Psoas muscle (tissue), 8 donors: Measurements from ENCODE around the gene AACS. TPM values are rescaled to one million over a fixed set of nuclear protein-coding genes. Genes with fewer than 3 reads are reported as not detected.

Experiments used
- ATAC-seq, 4 donors: fragments of 200-7000 bp; cut with Tn5 transposase; one replicate each; pipeline ENCODE4 v1.9.1; 2020; ENCODE audit warnings: moderate library complexity in 3 of 4, mild to moderate bottlenecking in 2 of 4
- DNase-seq, 2 donors: peaks; one replicate each; pipeline ENCODE4 v3.0.0-alpha.2; 2020
- H3K27ac ChIP-seq: fragments of 200-600 bp; one replicate; pipeline ENCODE4 v1.8.0; 2022
- H3K27me3 ChIP-seq, 3 donors: fragments of 200-600 bp in 1 of 3; one replicate each; pipeline versions ENCODE4 v1.6.1 to v1.8.0; 2013 to 2022; ENCODE audit warnings: low read length in 2 of 3, mild to moderate bottlenecking in 2 of 3, moderate library complexity in 1 of 3; ENCODE audit not compliant: insufficient read depth in 3 of 3
- H3K36me3 ChIP-seq, 2 donors: fragments of 200-600 bp in 1 of 2; one replicate each; pipeline versions ENCODE4 v1.6.1 to v1.8.0; 2013 to 2022; ENCODE audit warnings: low read depth in 1 of 2, mild to moderate bottlenecking in 1 of 2, moderate library complexity in 1 of 2; ENCODE audit not compliant: insufficient read depth in 1 of 2
- H3K4me1 ChIP-seq: fragments of 200-600 bp; one replicate; pipeline ENCODE4 v1.8.0; 2022
- H3K4me3 ChIP-seq: fragments of 200-600 bp; one replicate; pipeline ENCODE4 v1.8.0; 2022; ENCODE audit warnings: mild to moderate bottlenecking
- H3K9me3 ChIP-seq: fragments of 200-600 bp; one replicate; pipeline ENCODE4 v1.8.0; 2022
- WGBS, 3 donors: extraction: QIAGEN DNeasy Blood & Tissue Kit; methylation state at CpG; one replicate each; pipeline versions ENCODE4 v1.1.6 to v1.1.7; 2013; 5-methylcytosine and 5-hydroxymethylcytosine counted together
- intact Hi-C, 2 donors: fragments of 100-400 bp; cut with DNase I; formaldehyde crosslinking; loops; one replicate each; pipeline versions ENCODE4 v1.11.0 to v1.14.2; 2022
- polyA plus RNA-seq, 3 donors: library from polyadenylated mRNA; stranded (reverse); fragments of 200-250 nt; gene quantifications; one replicate each; pipeline ENCODE4 v1.2.3, GENCODE V29; 2013
- total RNA-seq, 4 donors: library from RNA; stranded (reverse); fragmentation: NEBNext Ultra II Directional in 2 of 4; extraction: Animal tissue kit (Norgen Biotek cat#: 25700) in 2 of 4; gene quantifications; one replicate each; pipeline versions ENCODE4 v1.2.1 to v1.2.4, GENCODE V29; 2021 to 2023
- TF ChIP-seq, protein P1 (sequence below): fragments of 200-600 bp; IDR thresholded peaks from one replicate; pipeline ENCODE4 v1.8.0; 2022; ENCODE audit warnings: antibody characterized with exemption
- donor health status: healthy with polysubstance abuse.
- donor health status: DM: no; HTN: no; CAD: no; lungs with moderate emphysema.
- donor health status: Bipolar disorder and iron deficiency.
- donor health status: healthy.
- donor health status: DM: yes; HTN: yes; CAD: no.
- donor health status: DM: no; HTN: no; CAD: no.
- donor health status: DM: no; HTN: no; CAD: no.
- donor health status: DM: yes; HTN: yes; CAD: no.

AACS gene
- total and polyA plus RNA-seq, 7 donors: 3.2 to 9.5 (median 5.7) TPM

DNA sequence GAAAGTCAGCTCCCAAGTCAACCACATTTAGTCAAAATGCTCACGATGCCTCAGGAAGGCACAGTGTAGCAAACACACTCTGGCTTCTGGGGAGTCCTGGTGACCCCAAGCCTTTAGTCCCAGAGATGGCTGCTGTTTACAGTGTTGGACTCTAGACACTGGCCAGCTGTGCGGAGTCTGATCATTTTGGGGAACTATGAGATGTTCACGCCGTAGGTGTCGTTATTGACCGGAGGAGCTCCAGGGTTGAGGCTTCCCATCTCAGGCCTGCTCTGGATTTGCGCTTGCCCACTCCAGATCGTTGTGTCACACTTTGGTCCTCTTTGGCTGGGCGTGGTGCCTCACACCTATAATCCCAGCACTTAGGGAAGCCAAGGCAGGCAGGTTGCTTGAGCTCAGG lies 44.1 kb upstream of the AACS start:
- Histone ChIP-seq H3K27me3 (no peaks in the 10 kb centered on the region), H3K36me3 (peaks cover 0 to 3% of the 10 kb centered on the region in 2 donors), H3K27ac (no peak overlapping the region), H3K9me3 (no peaks in the 10 kb centered on the region), H3K4me3 (no peak overlapping the region), H3K4me1 (no peaks in the 10 kb centered on the region)
- DNase-seq (no peak), ATAC-seq (no peak)
- TF ChIP-seq, protein P1, sequence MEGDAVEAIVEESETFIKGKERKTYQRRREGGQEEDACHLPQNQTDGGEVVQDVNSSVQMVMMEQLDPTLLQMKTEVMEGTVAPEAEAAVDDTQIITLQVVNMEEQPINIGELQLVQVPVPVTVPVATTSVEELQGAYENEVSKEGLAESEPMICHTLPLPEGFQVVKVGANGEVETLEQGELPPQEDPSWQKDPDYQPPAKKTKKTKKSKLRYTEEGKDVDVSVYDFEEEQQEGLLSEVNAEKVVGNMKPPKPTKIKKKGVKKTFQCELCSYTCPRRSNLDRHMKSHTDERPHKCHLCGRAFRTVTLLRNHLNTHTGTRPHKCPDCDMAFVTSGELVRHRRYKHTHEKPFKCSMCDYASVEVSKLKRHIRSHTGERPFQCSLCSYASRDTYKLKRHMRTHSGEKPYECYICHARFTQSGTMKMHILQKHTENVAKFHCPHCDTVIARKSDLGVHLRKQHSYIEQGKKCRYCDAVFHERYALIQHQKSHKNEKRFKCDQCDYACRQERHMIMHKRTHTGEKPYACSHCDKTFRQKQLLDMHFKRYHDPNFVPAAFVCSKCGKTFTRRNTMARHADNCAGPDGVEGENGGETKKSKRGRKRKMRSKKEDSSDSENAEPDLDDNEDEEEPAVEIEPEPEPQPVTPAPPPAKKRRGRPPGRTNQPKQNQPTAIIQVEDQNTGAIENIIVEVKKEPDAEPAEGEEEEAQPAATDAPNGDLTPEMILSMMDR: no peak
- WGBS, 3 donors: 95 to 96% (median 96%) methylated on average over 9 of the region's 9 CpGs
- intact Hi-C loops: loop anchor here in 1 of 2 donors (2.0 kb wide), 1 partner anchor 68 kb away; no protein-coding TSS in a partner anchor

DNA sequence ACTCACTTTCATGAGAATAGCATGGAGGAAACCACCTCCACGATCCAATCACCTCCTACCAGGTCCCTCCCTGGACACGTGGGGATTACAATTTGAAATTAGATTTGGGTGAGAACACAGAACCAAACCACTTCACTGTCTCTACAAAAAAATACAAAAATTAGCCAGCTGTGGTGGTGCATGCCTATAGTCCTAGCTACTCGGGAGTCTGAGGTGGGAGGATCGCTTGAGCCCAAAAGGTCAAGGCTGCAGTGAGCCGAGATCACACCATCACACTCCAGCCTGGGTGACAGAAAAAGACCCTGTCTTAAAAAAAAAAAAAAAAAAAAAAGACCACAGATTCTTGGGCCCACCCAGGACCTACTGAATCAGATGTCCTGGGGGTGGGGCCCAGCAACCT lies 43.5 kb upstream of the AACS start:
- TF ChIP-seq, protein P1: no peak
- DNase-seq (no peak), ATAC-seq (no peak)
- Histone ChIP-seq H3K27ac (no peak overlapping the region), H3K36me3 (peaks cover 0 to 3% of the 10 kb centered on the region in 2 donors), H3K27me3 (no peaks in the 10 kb centered on the region), H3K9me3 (no peaks in the 10 kb centered on the region), H3K4me3 (no peak overlapping the region), H3K4me1 (no peaks in the 10 kb centered on the region)
- intact Hi-C loops: loop anchor here in 1 of 2 donors (2.0 kb wide), 1 partner anchor 69 kb away; no protein-coding TSS in a partner anchor
- WGBS, 3 donors: 72 to 87% (median 85%) methylated on average over 5 of the region's 5 CpGs

DNA sequence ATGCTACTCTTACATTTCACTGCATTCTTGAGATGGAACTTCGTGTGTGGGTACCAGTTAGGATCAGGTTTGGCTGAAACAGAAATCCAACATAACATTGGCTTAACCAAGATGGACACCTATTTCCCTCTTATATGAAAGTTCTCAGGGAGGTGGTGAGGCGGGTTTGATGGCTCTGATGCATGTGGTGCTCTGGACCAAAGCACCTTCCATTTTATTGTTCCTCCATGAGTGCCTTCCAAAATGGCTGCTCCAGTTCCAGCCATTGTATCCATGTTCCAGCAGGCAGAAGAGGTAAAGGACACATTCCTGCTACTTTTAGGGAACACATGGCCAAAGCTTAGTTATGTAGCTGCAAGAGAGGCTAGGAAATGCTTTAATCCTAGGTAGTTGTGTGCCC lies 42.2 kb upstream of the AACS start:
- 96 to 99% (median 96%) methylated on average over 2 of the region's 2 CpGs for WGBS, 3 donors
- TF ChIP-seq, protein P1: no peak
- intact Hi-C loops: no loop called here

DNA sequence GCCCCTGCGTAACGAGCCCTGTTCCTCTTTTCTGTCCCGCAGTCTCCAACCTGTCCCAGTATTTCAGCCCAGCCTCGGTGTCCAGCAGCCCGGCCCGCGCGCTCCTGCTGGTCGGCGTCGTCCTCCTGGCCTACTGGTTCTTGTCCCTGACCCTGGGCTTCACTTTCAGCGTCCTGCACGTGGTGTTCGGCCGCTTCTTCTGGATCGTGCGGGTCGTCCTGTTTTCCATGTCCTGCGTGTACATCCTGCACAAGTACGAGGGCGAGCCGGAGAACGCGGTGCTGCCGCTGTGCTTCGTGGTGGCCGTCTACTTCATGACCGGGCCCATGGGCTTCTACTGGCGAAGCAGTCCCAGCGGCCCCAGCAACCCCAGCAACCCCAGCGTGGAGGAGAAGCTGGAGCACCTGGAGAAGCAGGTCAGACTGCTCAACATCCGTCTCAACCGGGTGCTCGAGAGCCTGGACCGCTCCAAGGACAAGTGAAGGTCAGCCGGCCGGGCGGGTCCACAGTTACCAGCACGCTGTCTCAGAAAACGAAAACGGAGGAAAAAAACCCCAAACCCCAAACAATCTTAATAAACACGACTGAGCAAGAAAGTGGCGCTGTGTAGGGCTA lies 40.2 kb upstream of the AACS start:
- intact Hi-C loops: no loop called here

More for the DNA sequence above, 42.2 kb upstream of the AACS start:
- no peaks in the 10 kb centered on the region for H3K27me3 ChIP-seq
- H3K9me3 ChIP-seq: no peaks in the 10 kb centered on the region
- peaks cover 0 to 3% of the 10 kb centered on the region in 2 donors for H3K36me3 ChIP-seq
- no peaks in the 10 kb centered on the region for H3K4me1 ChIP-seq
- no peak for ATAC-seq
- no peak overlapping the region for H3K27ac ChIP-seq
- no peak for DNase-seq
- no peak overlapping the region for H3K4me3 ChIP-seq

More for the DNA sequence above, 40.2 kb upstream of the AACS start:
- no peak for ATAC-seq
- peaks cover 0 to 3% of the 10 kb centered on the region in 2 donors for H3K36me3 ChIP-seq
- TF ChIP-seq, protein P1: no peak
- H3K4me3 ChIP-seq: no peak overlapping the region
- WGBS, 3 donors: 94 to 97% (median 94%) methylated on average over 43 of the region's 43 CpGs
- no peaks in the 10 kb centered on the region for H3K27me3 ChIP-seq
- no peak overlapping the region for H3K27ac ChIP-seq
- DNase-seq: no peak
- H3K4me1 ChIP-seq: no peaks in the 10 kb centered on the region
- H3K9me3 ChIP-seq: no peaks in the 10 kb centered on the region
